Measurements from ENCODE around the gene NRXN2.

The NRXN2 gene

GRCh38 chr11:64622681-64623080 lies 100.3 kb downstream of the NRXN2 start:
- Histone ChIP-seq H2AFZ (ENCODE audit: low read length) (no peak overlapping the region), H3K36me3 (ENCODE audit: insufficient read depth, low read length) (no peaks in the 10 kb centered on the region), H3K27me3 (ENCODE audit: insufficient read depth, low read length) (0 out of 2 replicates have a peak, but pooled peaks cover 4% of the 10 kb centered on the region), H3F3A (ENCODE audit: insufficient read depth, low read length) (no peaks in the 10 kb centered on the region), H3K4me3 (ENCODE audit: low read depth, low read length, poor library complexity, severe bottlenecking) (no peak overlapping the region), H3K4me1 (ENCODE audit: insufficient read depth, low read length, severe bottlenecking) (no peaks in the 10 kb centered on the region), H3K9ac (ENCODE audit: low read length) (no peak overlapping the region), H3K9me2 (ENCODE audit: low read depth, low read length) (no peaks in the 10 kb centered on the region), H3K27ac (ENCODE audit: low read depth, low read length, poor library complexity, severe bottlenecking) (no peak overlapping the region), H3K79me2 (ENCODE audit: insufficient read depth, low read length) (no peaks in the 10 kb centered on the region), H3K9me3 (ENCODE audit: low read length) (no peaks in the 10 kb centered on the region), H4K20me1 (ENCODE audit: insufficient read depth, low read length) (no peaks in the 10 kb centered on the region), H3K4me2 (ENCODE audit: low read length) (no peak overlapping the region)
- TF ChIP-seq EZH2 (IDR thresholded peaks at IDR 0.05; ENCODE audit: borderline replicate concordance, low read length) (no peak), CTCF (IDR thresholded peaks at IDR 0.05; ENCODE audit: low read length) (no peak)

- Histone ChIP-seq H3K4me1 (ENCODE audit: insufficient read depth, low read length, severe bottlenecking) (no peaks in the 10 kb centered on the region), H3K36me3 (ENCODE audit: insufficient read depth, low read length) (no peaks in the 10 kb centered on the region), H3K9me2 (ENCODE audit: low read depth, low read length) (no peaks in the 10 kb centered on the region), H3K4me2 (ENCODE audit: low read length) (no peak overlapping the region), H3K27me3 (ENCODE audit: insufficient read depth, low read length) (no peaks in the 10 kb centered on the region), H4K20me1 (ENCODE audit: insufficient read depth, low read length) (no peaks in the 10 kb centered on the region), H3K4me3 (ENCODE audit: low read depth, low read length, poor library complexity, severe bottlenecking) (no peak overlapping the region), H2AFZ (ENCODE audit: low read length) (no peak overlapping the region), H3K9me3 (ENCODE audit: low read length) (no peaks in the 10 kb centered on the region), H3K9ac (ENCODE audit: low read length) (no peak overlapping the region), H3K79me2 (ENCODE audit: insufficient read depth, low read length) (no peaks in the 10 kb centered on the region), H3K27ac (ENCODE audit: low read depth, low read length, poor library complexity, severe bottlenecking) (no peak overlapping the region), H3F3A (ENCODE audit: insufficient read depth, low read length) (no peaks in the 10 kb centered on the region)
- TF ChIP-seq EZH2 (IDR thresholded peaks at IDR 0.05; ENCODE audit: borderline replicate concordance, low read length) (no peak), CTCF (IDR thresholded peaks at IDR 0.05; ENCODE audit: low read length) (no peak)
Measured at GRCh38 chr11:64621283-64622019, 101.5 kb downstream of the NRXN2 start.

GRCh38 chr11:64620381-64620971 lies 102.5 kb downstream of the NRXN2 start:
- Histone ChIP-seq H2AFZ (ENCODE audit: low read length) (no peak overlapping the region), H3K4me3 (ENCODE audit: low read depth, low read length, poor library complexity, severe bottlenecking) (no peak overlapping the region), H3K4me1 (ENCODE audit: insufficient read depth, low read length, severe bottlenecking) (no peaks in the 10 kb centered on the region), H3K27me3 (ENCODE audit: insufficient read depth, low read length) (no peaks in the 10 kb centered on the region), H3K79me2 (ENCODE audit: insufficient read depth, low read length) (no peaks in the 10 kb centered on the region), H3K4me2 (ENCODE audit: low read length) (no peak overlapping the region), H3K9ac (ENCODE audit: low read length) (no peak overlapping the region), H4K20me1 (ENCODE audit: insufficient read depth, low read length) (no peaks in the 10 kb centered on the region), H3K36me3 (ENCODE audit: insufficient read depth, low read length) (no peaks in the 10 kb centered on the region), H3K9me2 (ENCODE audit: low read depth, low read length) (no peaks in the 10 kb centered on the region), H3K27ac (ENCODE audit: low read depth, low read length, poor library complexity, severe bottlenecking) (no peak overlapping the region), H3K9me3 (ENCODE audit: low read length) (no peaks in the 10 kb centered on the region), H3F3A (ENCODE audit: insufficient read depth, low read length) (no peaks in the 10 kb centered on the region)
- no peak for TF ChIP-seq CTCF (IDR thresholded peaks at IDR 0.05; ENCODE audit: low read length)
- no peak for TF ChIP-seq EZH2 (IDR thresholded peaks at IDR 0.05; ENCODE audit: borderline replicate concordance, low read length)
